Fibroblast of skin of left biceps (primary cell): Measurements from ENCODE around the gene EFCAB9.

Experiments
- DNase-seq, 2 experiments: peaks; one replicate each; pipeline ENCODE4 v3.0.0-alpha.2; 2013; ENCODE audit warnings: low read depth in 2 of 2

The EFCAB9 gene

GRCh38 chr5:172235827-172236736 lies 42.1 kb downstream of the EFCAB9 start:
- no peak for DNase-seq

GRCh38 chr5:172238334-172238733 lies 44.4 kb downstream of the EFCAB9 start:
- no peak for DNase-seq

- DNase-seq = no peak
Measured at GRCh38 chr5:172243302-172243701, 49.3 kb downstream of the EFCAB9 start.

GRCh38 chr5:172245046-172245445 lies 51.1 kb downstream of the EFCAB9 start:
- DNase-seq = no peak

- peak; percentile 21 to 30 for DNase-seq
Measured at GRCh38 chr5:172245703-172246125, 51.7 kb downstream of the EFCAB9 start.

GRCh38 chr5:172248637-172249036 lies 54.7 kb downstream of the EFCAB9 start:
- DNase-seq = no peak

GRCh38 chr5:172251419-172251818 lies 57.4 kb downstream of the EFCAB9 start:
- no peak for DNase-seq

- DNase-seq = no peak
Measured at GRCh38 chr5:172252501-172252900, 58.5 kb downstream of the EFCAB9 start.
